Measurements from ENCODE around the gene FXYD3.

DNA sequence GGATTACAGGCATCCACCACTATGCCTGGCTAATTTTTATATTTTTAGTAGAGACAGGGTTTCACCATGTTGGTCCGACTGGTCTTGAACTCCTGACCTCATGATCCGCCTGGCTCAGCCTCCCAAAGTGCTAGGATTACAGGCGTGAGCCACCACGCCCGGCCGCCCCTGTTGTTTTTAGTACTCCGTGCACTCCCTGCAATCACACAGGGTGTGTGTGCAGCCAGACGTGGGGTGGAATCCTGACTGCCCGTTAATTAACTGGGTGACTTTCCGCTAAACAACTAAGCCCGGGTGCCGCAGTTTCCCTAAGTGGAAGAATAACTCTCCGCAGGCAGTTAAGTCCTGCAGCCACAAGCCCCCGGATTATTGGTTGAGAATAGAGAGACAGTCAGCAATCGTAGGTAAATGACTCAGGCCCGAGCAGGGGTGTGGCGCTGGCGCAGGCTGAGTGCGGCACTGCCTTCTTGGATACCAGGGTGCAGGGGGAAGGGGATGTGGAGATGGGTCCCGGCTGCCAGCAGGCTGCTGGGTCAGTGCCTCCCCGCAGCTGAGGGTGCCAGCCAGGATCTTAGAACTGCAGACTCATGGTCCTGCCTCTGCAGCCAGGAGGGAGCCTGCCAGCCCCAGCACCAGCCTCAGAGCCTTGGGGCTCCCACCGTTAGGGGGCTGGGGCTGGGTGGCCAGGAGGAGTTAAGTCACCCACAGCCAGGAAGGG is 6.1 kb upstream of the FXYD3 start:
- TF ChIP-seq SIN3A (IDR thresholded peaks at IDR 0.05; ENCODE audit: borderline replicate concordance, insufficient read depth, low read length) (no peak), TAF1 (IDR thresholded peaks at IDR 0.05; ENCODE audit: borderline replicate concordance, insufficient read depth, low read length) (no peak)

All from PFSK-1 (cell line).